Measurements from ENCODE around the gene USP32. TPM values are rescaled to one million over a fixed set of nuclear protein-coding genes. Genes with fewer than 3 reads are reported as not detected.

USP32 gene
- total RNA-seq, 1 experiment from 2014 or later, result 73.5 TPM

DNA sequence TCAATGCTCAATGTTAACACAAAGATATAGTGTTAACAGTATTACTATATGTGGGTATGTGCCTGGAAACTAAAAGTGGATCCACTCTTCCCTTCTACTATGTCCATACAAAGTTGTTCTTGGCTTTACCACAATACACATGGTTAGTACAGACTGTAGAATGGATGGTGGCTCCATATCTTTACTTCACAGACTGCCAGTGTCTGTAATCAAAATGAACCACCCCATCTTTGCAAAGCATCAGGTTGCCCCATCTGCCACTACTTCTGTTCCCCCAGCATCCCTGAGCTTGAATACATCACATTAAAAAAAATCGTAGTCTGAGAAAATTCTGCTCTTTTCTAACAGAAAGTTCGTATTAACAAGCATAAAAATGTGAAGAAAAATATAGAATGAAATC lies 30.0 kb downstream of the USP32 start:
- Histone ChIP-seq H3K23me2 (ENCODE audit: insufficient read length, low read depth, low read length, poor library complexity, severe bottlenecking) (no peaks in the 10 kb centered on the region), H3T11ph (ENCODE audit: low read length) (no peak overlapping the region), H3K4ac (ENCODE audit: low read depth, low read length) (no peak overlapping the region), H4K8ac (replicated peaks; ENCODE audit: insufficient read length, low read depth, low read length) (no peak overlapping the region), H3K4me1 (ENCODE audit: insufficient read depth, low read length) (no peaks in the 10 kb centered on the region), H2AFZ (ENCODE audit: low read length) (no peak overlapping the region), H3K23ac (ENCODE audit: insufficient read length, low read depth, low read length) (no peak overlapping the region), H2BK120ac (ENCODE audit: low read depth, low read length, poor library complexity, severe bottlenecking) (no peak overlapping the region), H4K5ac (ENCODE audit: insufficient read length, low read depth, low read length) (no peak overlapping the region), H3K4me2 (ENCODE audit: insufficient read depth, insufficient read length, low read length) (no peak overlapping the region), H2BK12ac (ENCODE audit: insufficient read length, low read depth, low read length) (no peak overlapping the region), H3K18ac (ENCODE audit: insufficient read length, low read depth, low read length) (no peak overlapping the region), H3K27ac (ENCODE audit: insufficient read length, low read depth, low read length) (no peak overlapping the region), H3K27me3 (ENCODE audit: insufficient read depth, low read length) (no peaks in the 10 kb centered on the region), H4K20me1 (ENCODE audit: control insufficient read depth, insufficient read depth, insufficient read length) (peaks cover 2% of the 10 kb centered on the region), H2AK5ac (ENCODE audit: insufficient read length, low read length) (no peak overlapping the region), H3K79me1 (ENCODE audit: insufficient read depth, low read depth, low read length, poor library complexity, severe bottlenecking) (peaks cover 11% of the 10 kb centered on the region), H2BK20ac (ENCODE audit: low read depth, low read length, poor library complexity, severe bottlenecking) (no peak overlapping the region), H3K9ac (ENCODE audit: extremely low read depth, insufficient read length, low read length) (no peak overlapping the region), H3K9me3 (ENCODE audit: control insufficient read depth, low read depth, low read length) (no peaks in the 10 kb centered on the region), H3K79me2 (ENCODE audit: insufficient read depth, low read length) (peaks cover 20% of the 10 kb centered on the region; the same call in 1 of the 2 replicates), H4K91ac (ENCODE audit: insufficient read length, low read depth, low read length) (no peak overlapping the region), H3K14ac (ENCODE audit: insufficient read depth, low read length) (no peak overlapping the region), H2BK15ac (ENCODE audit: low read depth, low read length) (no peak overlapping the region), H2BK5ac (ENCODE audit: insufficient read length, low read length) (no peak overlapping the region), H3K56ac (ENCODE audit: insufficient read length, low read depth, low read length) (no peak overlapping the region)
- Mint-ChIP-seq H3K36me3 (ENCODE audit: insufficient read depth in 1 of 3, low read depth in 3 of 3) (0 out of 7 replicates have a peak, but pooled peaks cover 0 to under 1% (median 0%) of the 10 kb centered on the region in 3 experiments), H3K27me3 (ENCODE audit: low read depth) (no peaks in the 10 kb centered on the region), H3K4me1 (peaks cover 0 to 5% of the 10 kb centered on the region in 2 experiments; a peak in 1 of 4 replicates), H3K9me3 (no peaks in the 10 kb centered on the region), H3K4me3 (no peak overlapping the region), H3K27ac (0 out of 7 replicates have a peak overlapping the region, but pooled peaks of 1 of the 3 experiments have one; percentile 8)
- DNase-seq, result no peak
- TF ChIP-seq, protein P1, sequence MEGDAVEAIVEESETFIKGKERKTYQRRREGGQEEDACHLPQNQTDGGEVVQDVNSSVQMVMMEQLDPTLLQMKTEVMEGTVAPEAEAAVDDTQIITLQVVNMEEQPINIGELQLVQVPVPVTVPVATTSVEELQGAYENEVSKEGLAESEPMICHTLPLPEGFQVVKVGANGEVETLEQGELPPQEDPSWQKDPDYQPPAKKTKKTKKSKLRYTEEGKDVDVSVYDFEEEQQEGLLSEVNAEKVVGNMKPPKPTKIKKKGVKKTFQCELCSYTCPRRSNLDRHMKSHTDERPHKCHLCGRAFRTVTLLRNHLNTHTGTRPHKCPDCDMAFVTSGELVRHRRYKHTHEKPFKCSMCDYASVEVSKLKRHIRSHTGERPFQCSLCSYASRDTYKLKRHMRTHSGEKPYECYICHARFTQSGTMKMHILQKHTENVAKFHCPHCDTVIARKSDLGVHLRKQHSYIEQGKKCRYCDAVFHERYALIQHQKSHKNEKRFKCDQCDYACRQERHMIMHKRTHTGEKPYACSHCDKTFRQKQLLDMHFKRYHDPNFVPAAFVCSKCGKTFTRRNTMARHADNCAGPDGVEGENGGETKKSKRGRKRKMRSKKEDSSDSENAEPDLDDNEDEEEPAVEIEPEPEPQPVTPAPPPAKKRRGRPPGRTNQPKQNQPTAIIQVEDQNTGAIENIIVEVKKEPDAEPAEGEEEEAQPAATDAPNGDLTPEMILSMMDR (conservative IDR thresholded peaks at IDR 0.05), result no peak
- no CpG with 5 or more reads among the region's 2 CpGs for WGBS (ENCODE audit: extremely low coverage, insufficient read length, low lambda C conversion rate)
